A204.1 (cell line): Measurements from ENCODE around the gene PDE10A.

Experiments
- FAIRE-seq: peaks from 2 replicates; lab custom pipeline; 2012; peaks lifted over from hg19 to GRCh38; lab: Jason Lieb, UNC

PDE10A gene

GRCh38 chr6:165678429-165678828, 15.4 kb upstream of the PDE10A start:
- FAIRE-seq, result no peak

GRCh38 chr6:165677091-165677490, 14.1 kb upstream of the PDE10A start:
- no peak for FAIRE-seq

GRCh38 chr6:165676435-165677068, 13.5 kb upstream of the PDE10A start:
- FAIRE-seq, result no peak

- FAIRE-seq, result no peak
These were observed 12.1 kb upstream of the PDE10A start for GRCh38 chr6:165675120-165675519.

- no peak for FAIRE-seq
These were observed 11.4 kb upstream of the PDE10A start for GRCh38 chr6:165674155-165675029.

GRCh38 chr6:165671222-165671768, 8.3 kb upstream of the PDE10A start:
- no peak for FAIRE-seq

- FAIRE-seq, result no peak
These were observed 5.9 kb upstream of the PDE10A start for GRCh38 chr6:165668951-165669350.

- FAIRE-seq, result no peak
These were observed 2.3 kb upstream of the PDE10A start for GRCh38 chr6:165665384-165665672.

GRCh38 chr6:165664559-165665383, 1.7 kb upstream of the PDE10A start:
- FAIRE-seq, result no peak

- FAIRE-seq, result no peak
These were observed 906 bp upstream of the PDE10A start for GRCh38 chr6:165663736-165664558.

- no peak for FAIRE-seq
These were observed 315 bp upstream of the PDE10A start for GRCh38 chr6:165663377-165663735.

GRCh38 chr6:165662041-165662748, 846 bp downstream of the PDE10A start:
- no peak for FAIRE-seq

GRCh38 chr6:165661664-165662025, 1.4 kb downstream of the PDE10A start:
- no peak for FAIRE-seq

GRCh38 chr6:165660857-165661663, 2.0 kb downstream of the PDE10A start:
- FAIRE-seq, result no peak

GRCh38 chr6:165659945-165660856, 2.8 kb downstream of the PDE10A start:
- no peak for FAIRE-seq

GRCh38 chr6:165658395-165659058, 4.5 kb downstream of the PDE10A start:
- no peak for FAIRE-seq

GRCh38 chr6:165657325-165657680, 5.7 kb downstream of the PDE10A start:
- FAIRE-seq, result no peak

- no peak for FAIRE-seq
These were observed 6.3 kb downstream of the PDE10A start for GRCh38 chr6:165656581-165657324.
